ENCODE results near the gene UNC13B.

Gene UNC13B

DNA sequence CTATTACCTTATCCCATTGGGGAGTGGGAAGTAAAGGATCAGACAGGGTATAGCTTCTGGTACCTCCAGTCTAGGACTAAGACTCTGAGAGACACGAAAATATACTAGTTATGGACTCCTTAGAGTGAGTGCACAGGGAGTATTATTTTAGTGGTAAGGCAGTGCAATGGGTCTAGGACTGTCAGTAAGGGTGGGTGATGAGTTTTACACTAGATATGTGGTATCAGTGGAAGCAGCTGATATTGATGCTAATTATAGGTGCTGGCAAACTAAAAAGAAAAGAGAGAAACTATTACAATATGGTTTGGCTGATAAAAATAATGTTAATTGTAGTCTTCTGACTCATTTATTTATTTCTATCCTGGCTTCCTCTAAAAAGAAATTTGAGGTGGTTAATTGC lies 118.6 kb downstream of the UNC13B start:
- no peak for DNase-seq

DNA sequence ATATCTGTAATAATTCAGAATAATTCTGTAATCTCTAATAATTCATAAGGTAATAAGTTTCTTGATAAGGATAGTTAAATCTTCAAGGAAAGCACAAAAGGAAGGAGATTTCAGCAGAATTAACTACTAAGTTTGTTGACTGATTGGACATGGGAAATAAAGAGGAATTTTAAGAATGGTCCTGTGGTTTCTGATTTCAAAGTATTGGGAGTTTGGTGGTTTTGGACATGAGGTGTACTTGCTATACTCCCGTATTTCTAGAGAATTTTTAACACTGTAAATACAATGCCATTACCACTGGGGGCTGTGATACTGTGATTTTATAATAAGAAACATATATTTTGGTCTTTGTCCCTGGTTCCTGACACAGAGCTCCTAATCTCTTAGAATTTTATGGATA lies 123.9 kb downstream of the UNC13B start:
- no peak for DNase-seq

DNA sequence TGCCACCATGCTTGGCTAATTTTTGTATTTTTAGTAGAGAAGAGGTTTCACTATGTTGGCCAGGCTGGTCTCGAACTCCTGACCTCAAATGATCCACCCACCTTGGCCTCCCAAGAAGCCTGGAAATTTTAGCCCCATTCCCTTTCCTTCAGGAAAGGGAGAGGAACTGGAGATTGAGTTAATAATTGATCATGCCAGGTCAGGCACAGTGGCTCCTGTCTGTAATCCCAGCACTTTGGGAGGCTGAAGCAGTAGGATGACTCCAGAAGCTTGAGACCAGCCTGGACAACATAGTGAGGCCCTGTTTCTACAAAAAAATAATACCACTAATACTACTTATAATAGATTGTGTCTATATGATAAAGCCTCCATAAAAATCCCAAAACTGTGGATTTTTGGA lies 124.6 kb downstream of the UNC13B start:
- DNase-seq = no peak

- DNase-seq = no peak
Measured at GRCh38 chr9:35287987-35288632, 126.3 kb downstream of the UNC13B start.

- DNase-seq = no peak
Measured at GRCh38 chr9:35288778-35289177, 127.0 kb downstream of the UNC13B start.

- DNase-seq = no peak
Measured at GRCh38 chr9:35293376-35293964, 131.7 kb downstream of the UNC13B start.

GRCh38 chr9:35294066-35294465 lies 132.3 kb downstream of the UNC13B start:
- DNase-seq = no peak

GRCh38 chr9:35294556-35294955 lies 132.7 kb downstream of the UNC13B start:
- no peak for DNase-seq

DNA sequence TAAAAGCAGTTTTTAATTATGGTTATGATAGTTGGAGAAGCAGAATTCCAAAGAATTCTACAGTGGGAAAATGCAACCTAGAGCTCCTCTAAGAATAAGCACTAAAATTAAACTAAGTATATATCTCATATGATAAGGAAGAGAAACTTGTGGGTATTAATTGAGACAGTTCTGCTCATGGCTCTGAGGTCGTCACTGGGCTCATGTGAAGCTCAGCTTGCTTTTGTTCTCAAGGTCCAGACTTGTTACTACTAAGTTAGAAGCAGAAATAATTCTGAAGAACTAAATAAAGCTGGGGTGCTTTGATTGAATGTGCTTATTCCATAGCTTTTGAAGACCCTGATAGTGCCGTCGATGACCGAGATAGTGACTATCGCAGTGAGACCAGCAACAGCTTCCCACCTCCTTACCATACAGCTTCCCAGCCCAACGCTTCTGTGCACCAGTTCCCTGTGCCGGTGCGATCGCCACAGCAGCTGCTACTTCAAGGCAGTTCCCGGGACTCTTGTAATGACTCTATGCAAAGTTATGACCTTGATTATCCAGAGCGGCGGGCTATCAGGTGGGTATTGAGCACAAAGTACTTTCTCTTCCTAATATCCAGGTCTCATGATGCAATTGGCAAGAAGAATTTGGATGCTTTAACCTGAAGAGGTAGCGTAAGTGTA lies 133.7 kb downstream of the UNC13B start:
- no peak for DNase-seq

DNA sequence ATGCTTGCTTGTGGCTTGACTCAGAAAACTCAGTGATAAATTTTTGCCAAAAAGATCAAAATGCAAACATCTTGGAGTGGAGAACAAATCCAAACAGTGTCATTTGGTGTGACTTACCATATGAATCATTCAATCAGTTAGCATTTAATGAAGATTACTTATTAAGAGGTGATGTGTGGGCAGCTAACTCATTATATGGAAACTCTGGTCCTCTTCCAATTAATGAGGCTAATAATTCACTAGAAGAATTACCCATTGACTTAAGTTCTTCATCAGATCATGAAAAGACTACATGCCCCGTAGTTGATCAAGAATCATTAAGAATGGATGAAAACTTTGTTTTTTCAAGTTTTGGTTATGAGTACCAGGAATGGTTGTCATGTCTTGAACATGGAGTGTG lies 141.8 kb downstream of the UNC13B start:
- DNase-seq = no peak

GRCh38 chr9:35306283-35306682 lies 144.5 kb downstream of the UNC13B start:
- DNase-seq = no peak

DNA sequence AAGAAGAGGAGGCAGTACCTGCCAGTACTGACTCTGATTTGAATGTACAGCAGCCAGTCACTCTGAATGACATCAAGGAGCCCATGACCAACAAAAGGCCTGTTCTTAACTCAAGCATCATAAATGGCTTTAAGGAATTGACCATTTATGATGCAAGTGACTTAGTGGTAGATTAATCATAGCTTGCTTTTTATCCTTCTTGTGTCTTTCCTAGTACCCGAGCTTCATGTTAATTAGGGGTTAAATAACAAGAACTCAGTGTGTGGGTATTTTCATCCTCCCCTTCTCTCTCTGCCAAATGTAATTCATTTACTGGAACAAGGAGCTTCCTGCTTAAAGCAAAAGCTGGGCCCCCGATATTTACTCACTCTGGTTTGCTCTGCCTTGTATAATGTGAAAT lies 146.5 kb downstream of the UNC13B start:
- DNase-seq = no peak

GRCh38 chr9:35311891-35312639 lies 150.3 kb downstream of the UNC13B start:
- DNase-seq = no peak

GRCh38 chr9:35313460-35313859 lies 151.7 kb downstream of the UNC13B start:
- no peak for DNase-seq

DNA sequence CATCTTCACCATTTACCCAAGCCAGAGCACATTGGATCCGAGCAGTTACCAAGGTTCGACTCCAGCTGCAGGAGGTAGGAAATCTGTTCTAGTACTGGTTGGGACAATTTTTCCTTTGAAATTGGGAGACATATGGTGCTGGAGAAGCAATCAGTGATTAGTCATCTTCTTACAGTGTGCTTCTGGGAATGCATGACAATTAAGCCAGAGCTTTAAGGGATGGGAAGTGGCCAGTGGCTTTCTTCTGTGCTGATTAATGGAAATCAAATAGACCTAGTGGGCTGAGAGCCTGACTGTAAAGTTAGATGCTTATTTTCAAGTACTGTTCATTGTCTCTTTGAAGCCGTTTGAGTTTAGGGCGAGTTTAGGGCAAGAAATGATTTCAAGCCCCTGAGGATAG lies 152.1 kb downstream of the UNC13B start:
- no peak for DNase-seq

DNA sequence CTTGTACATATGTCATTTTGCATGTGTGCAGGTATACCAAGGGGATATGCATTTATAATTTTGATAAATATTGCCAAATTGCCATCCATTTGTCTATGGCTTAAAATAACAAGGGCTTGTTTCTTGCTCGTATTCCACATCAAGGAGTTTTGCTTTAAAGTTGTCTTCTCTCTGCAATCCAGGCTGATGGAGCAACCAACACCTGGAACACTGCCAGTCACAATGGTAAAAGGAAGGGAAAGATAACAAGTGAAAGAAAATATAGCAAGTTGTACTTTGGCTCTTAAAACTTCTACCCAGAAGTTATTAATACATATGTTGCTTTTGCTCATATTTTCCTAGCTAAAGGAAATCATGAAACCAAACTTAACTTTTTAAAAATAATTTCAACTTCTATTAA lies 156.9 kb downstream of the UNC13B start:
- DNase-seq = no peak

- DNase-seq = no peak
Measured at GRCh38 chr9:35322075-35322885, 160.5 kb downstream of the UNC13B start.

DNA sequence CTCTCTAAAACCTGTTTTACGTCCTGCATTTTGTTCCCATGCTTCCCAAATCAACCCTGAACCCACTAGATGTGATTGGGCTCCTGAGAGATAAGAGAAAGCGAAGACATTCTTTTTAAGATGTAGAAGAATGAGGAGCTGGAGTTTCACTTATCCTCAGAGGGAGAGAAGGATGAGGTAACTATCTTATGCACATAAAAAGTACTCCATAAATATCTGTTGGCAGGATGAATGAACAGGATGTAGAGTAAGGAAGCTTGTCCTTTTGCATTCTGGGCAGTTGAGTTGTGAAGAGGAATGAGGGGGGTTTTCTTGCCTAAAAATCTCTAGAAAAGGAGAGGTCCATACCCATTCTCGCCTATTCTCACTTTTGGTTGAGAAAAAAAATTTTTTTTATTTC lies 163.2 kb downstream of the UNC13B start:
- DNase-seq = no peak

GRCh38 chr9:35333551-35333950 lies 171.7 kb downstream of the UNC13B start:
- no peak for DNase-seq

DNA sequence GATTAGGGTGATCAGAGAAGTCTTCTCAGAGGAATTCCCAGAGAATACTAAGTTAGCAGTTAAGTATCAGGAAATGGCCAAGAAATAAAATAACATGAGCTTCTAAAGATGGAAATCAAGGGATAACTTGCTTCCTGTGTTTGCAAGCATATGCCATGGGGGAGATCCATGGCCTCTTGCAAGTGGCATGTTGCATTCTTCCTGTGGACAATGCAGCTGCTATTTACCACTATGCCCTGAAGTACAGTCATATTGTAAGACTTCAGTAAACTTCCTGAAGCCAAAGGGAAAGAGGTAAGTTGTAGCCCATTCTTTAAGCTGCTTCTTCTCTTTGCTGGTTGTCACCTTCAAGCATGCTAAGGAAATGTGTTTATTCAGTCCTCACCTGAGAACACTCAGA lies 173.4 kb downstream of the UNC13B start:
- DNase-seq = no peak

GRCh38 chr9:35338086-35338485 lies 176.3 kb downstream of the UNC13B start:
- no peak for DNase-seq

GRCh38 chr9:35338561-35339274 lies 176.9 kb downstream of the UNC13B start:
- DNase-seq = no peak

Measured in NCI-H1436 (cell line).